ENCODE measurements around the gene AZIN2. TPM values are rescaled to one million over a fixed set of nuclear protein-coding genes. Genes with fewer than 3 reads are reported as not detected.

The AZIN2 gene
- total and polyA plus RNA-seq, 2 of the 13 experiments (the other 11 are each of a cell fraction or from before 2014, with no cell fraction given), result 1.7 to 3.5 TPM

DNA sequence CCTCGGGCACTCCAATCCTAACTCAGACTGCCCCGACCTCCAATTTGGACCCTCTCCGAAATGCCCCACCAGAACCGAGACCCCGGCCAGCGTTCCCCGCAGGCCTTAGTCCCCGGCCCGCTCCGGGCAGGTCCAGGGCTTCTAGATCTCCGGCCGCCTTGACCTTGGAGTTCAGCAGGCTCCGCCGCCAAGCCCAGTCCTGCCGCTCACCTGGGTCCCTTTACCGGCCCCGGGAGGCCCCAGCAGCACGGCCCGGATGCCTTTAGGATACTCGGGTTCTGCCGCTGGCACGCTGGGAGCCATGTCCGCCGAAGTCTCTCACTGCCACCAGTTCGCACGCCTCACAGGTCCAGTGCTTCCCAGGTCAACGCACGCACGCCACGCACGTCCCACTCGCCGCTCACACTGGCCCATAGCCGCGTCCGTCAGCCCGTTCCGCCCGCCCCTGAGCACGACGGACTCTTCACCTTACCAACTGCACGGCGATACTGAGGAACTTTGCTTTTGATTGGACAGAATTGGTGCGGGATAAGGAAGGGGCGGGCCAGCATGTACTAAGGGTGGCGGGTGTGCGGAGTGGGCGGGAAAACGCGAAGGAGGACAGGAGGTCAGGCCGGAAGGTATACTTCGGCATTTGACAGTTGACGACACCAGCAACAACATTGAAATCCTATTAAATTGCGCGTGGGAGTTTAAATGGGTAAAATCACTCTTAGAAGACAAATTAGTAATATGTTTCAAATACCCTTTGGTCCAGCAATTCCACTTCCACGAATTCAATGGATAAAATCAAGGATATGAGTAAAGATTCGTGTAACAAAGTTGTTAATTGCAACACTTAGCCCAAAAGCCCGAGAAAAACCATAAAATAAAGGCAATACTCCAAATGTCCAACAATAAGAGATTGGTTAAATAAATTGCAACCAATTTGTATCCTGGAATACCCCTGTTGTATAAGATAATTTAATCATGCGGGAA lies 44.1 kb upstream of the AZIN2 start, which contains the start of gene AK2 (continued):
- TF ChIP-seq, protein P1, sequence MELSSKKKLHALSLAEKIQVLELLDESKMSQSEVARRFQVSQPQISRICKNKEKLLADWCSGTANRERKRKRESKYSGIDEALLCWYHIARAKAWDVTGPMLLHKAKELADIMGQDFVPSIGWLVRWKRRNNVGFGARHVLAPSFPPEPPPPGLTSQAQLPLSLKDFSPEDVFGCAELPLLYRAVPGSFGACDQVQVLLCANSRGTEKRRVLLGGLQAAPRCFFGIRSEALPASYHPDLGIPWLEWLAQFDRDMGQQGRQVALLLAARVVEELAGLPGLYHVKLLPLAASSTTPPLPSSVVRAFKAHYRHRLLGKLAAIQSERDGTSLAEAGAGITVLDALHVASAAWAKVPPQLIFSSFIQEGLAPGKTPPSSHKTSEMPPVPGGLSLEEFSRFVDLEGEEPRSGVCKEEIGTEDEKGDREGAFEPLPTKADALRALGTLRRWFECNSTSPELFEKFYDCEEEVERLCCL (CRISPR knock-in tag; IDR thresholded peaks at IDR 0.05; ENCODE audit: borderline replicate concordance), result peak; percentile 83; the same call in 1 of the 2 replicates
- TF ChIP-seq TCF12 (IDR thresholded peaks at IDR 0.05) (no peak), TCF12 (CRISPR knock-in tag; IDR thresholded peaks at IDR 0.05) (peak; percentile 62; the same call in 1 of the 2 replicates), ELF4 (CRISPR knock-in tag; IDR thresholded peaks at IDR 0.05; ENCODE audit: borderline replicate concordance) (peak; percentile 94), BRD4 (CRISPR knock-in tag; IDR thresholded peaks at IDR 0.05) (peak; percentile 94), ZNF564 (CRISPR knock-in tag; IDR thresholded peaks at IDR 0.05) (peak; percentile 67; the same call in 1 of the 2 replicates), ZNF282 (IDR thresholded peaks at IDR 0.05; ENCODE audit: partially characterized antibody) (no peak), HINFP (CRISPR knock-in tag; IDR thresholded peaks at IDR 0.05; ENCODE audit: low read depth) (peak; percentile 90; the same call in 1 of the 2 replicates), ZNF850 (CRISPR knock-in tag; conservative IDR thresholded peaks at IDR 0.05) (0 out of 2 replicates have a peak, but pooled peaks have one; percentile 67), ZNF414 (CRISPR knock-in tag; IDR thresholded peaks at IDR 0.05) (peak; percentile 66; the same call in 1 of the 2 replicates), GATAD2A (CRISPR knock-in tag; IDR thresholded peaks at IDR 0.05) (peak; percentile 62), GLI4 (CRISPR knock-in tag; IDR thresholded peaks at IDR 0.05; ENCODE audit: borderline replicate concordance) (no peak; the same call in 1 of the 2 replicates), MTA1 (CRISPR knock-in tag; IDR thresholded peaks at IDR 0.05; ENCODE audit: borderline replicate concordance) (peak; percentile 80; the same call in 1 of the 2 replicates), ZNF557 (CRISPR knock-in tag; IDR thresholded peaks at IDR 0.05) (0 out of 2 replicates have a peak, but pooled peaks have one; percentile 83), CREM (IDR thresholded peaks at IDR 0.05) (peak; percentile 86), CREM (CRISPR knock-in tag; IDR thresholded peaks at IDR 0.05) (no peak), CC2D1A (CRISPR knock-in tag; IDR thresholded peaks at IDR 0.05) (no peak), ATF6 (CRISPR knock-in tag; conservative IDR thresholded peaks at IDR 0.05) (no peak)
- TF ChIP-seq, protein P2, sequence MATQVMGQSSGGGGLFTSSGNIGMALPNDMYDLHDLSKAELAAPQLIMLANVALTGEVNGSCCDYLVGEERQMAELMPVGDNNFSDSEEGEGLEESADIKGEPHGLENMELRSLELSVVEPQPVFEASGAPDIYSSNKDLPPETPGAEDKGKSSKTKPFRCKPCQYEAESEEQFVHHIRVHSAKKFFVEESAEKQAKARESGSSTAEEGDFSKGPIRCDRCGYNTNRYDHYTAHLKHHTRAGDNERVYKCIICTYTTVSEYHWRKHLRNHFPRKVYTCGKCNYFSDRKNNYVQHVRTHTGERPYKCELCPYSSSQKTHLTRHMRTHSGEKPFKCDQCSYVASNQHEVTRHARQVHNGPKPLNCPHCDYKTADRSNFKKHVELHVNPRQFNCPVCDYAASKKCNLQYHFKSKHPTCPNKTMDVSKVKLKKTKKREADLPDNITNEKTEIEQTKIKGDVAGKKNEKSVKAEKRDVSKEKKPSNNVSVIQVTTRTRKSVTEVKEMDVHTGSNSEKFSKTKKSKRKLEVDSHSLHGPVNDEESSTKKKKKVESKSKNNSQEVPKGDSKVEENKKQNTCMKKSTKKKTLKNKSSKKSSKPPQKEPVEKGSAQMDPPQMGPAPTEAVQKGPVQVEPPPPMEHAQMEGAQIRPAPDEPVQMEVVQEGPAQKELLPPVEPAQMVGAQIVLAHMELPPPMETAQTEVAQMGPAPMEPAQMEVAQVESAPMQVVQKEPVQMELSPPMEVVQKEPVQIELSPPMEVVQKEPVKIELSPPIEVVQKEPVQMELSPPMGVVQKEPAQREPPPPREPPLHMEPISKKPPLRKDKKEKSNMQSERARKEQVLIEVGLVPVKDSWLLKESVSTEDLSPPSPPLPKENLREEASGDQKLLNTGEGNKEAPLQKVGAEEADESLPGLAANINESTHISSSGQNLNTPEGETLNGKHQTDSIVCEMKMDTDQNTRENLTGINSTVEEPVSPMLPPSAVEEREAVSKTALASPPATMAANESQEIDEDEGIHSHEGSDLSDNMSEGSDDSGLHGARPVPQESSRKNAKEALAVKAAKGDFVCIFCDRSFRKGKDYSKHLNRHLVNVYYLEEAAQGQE (IDR thresholded peaks at IDR 0.05; ENCODE audit: borderline replicate concordance in 1 of 2, low read depth in 1 of 2, low read length in 2 of 2), result no peak

All from HepG2 (cell line).